ENCODE measurements around the gene TMX1.

- TF ChIP-seq CTCF (conservative IDR thresholded peaks at IDR 0.05; ENCODE audit: low read depth in 2 of 2) (no peak), EZH2 (IDR thresholded peaks at IDR 0.05; ENCODE audit: low read depth, unreplicated experiment) (no peak)
These were observed 57.0 kb downstream of the TMX1 start for GRCh38 chr14:51297066-51297465.

Data from GM23338 (cell line).